Right lobe of liver (tissue), 4 donors: ENCODE data around the gene HOTAIR.

Experiments used
- CTCF ChIP-seq, 4 donors: fragments of 200-600 bp in 3 of 4; fragments of 450-650 bp in 1 of 4; IDR thresholded peaks; one replicate each; pipeline versions ENCODE4 v1.5.1 to v1.8.0; 2016 to 2022; ENCODE audit warnings: antibody characterized with exemption in 4 of 4, mild to moderate bottlenecking in 2 of 4
- POLR2A ChIP-seq: fragments of 450-650 bp; IDR thresholded peaks from one replicate; pipeline ENCODE4 v1.6.1; 2017; ENCODE audit warnings: antibody characterized with exemption, mild to moderate bottlenecking
- donor health status: DM: no; HTN: no; CAD: no.
- donor health status: DM: no; HTN: no; CAD: no.
- donor health status: DM: no; HTN: yes; CAD: no.

- no peak for TF ChIP-seq CTCF (IDR thresholded peaks at IDR 0.05)
- no peak for TF ChIP-seq POLR2A
Observed at GRCh38 chr12:53924521-53925405, 50.0 kb downstream of the HOTAIR start.
